ENCODE measurements around the gene CTRB1.

The CTRB1 gene

GRCh38 chr16:75251280-75252048 is 32.7 kb downstream of the CTRB1 start, which contains the start of gene BCAR1:
TSS of gene BCAR1 (minus strand) at chr16:75251624. CDS start at chr16:75251482, 142 bp downstream.
- CTCF ChIA-PET, result interaction anchor here (1.4 kb wide), 1 partner anchor 52 kb away, joined by 3 read pairs; no protein-coding TSS in a partner anchor
- POLR2A ChIA-PET, result interaction anchor here (1.1 kb wide), 1 partner anchor 396 kb away, joined by 3 read pairs; the partner anchor contains the start of genes KARS1 and TERF2IP
- TF ChIP-seq HDGF (IDR thresholded peaks at IDR 0.05; ENCODE audit: borderline replicate concordance) (no peak), SUZ12 (IDR thresholded peaks at IDR 0.05) (no peak), ELF4 (IDR thresholded peaks at IDR 0.05) (no peak), ARNT (IDR thresholded peaks at IDR 0.05) (0 out of 2 replicates have a peak, but pooled peaks have one; percentile 22), FOXM1 (IDR thresholded peaks at IDR 0.05; ENCODE audit: borderline replicate concordance) (peak; percentile 42; the same call in 1 of the 2 replicates), NFRKB (IDR thresholded peaks at IDR 0.05) (no peak)
- DNase-seq (ENCODE audit: extremely low spot score), result peak; percentile 86

- CTCF ChIA-PET, result interaction anchor here (0.6 kb wide), 1 partner anchor 76 kb away, joined by 6 read pairs; no protein-coding TSS in a partner anchor
- POLR2A ChIA-PET, result no interaction called here
These were observed 33.5 kb downstream of the CTRB1 start for GRCh38 chr16:75252049-75252864.

DNA sequence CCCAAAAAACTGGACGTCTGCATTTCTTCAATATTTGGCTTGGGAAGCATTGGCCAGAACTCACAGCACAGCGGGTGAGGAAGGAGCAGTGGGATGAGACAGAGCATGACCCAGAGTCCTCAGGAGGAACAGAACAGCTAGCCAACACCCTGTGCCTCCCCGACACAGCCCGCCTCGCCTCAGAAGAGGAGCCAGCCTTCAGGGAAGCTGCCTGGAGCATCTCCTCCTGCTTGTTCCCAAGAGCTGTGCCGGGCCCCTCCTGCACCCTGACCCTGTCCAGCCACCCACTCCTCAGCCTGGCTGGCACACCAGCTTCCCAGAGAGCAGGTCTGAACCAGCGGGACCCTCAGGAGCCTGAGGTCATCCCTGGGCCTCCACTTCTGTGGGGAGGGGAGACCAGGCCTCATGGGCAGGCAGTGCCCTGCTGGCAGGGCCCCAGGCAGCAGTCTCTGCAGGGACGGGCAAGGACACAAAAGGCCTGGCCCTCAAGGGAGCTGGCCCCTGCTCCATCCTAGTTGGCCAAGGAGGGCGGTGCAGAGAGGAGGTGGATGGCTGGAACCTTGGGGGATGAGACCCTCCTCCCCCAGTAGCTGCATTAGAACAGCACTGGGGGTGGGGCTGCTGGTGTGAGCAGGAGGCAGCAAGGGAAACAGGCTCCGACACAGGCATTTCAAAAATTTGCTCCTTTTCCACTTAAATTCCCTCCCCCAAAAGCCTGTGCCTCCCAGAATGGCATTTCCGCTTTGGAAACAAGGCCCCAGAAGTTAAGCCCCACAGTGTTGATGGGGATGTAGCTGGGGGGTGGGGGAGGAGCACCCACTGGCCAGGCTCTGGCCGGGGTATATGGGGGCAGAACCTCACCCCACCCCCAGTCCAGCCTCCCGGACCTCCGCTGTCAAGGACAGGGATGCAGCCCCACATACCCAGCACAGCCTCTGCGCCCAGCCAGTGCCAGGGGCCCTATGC is 34.4 kb downstream of the CTRB1 start:
- ChIA-PET POLR2A (no interaction called here), CTCF (interaction anchor here (0.6 kb wide), 1 partner anchor 75 kb away, joined by 6 read pairs; no protein-coding TSS in a partner anchor)
- DNase-seq (ENCODE audit: extremely low spot score), result no peak
- TF ChIP-seq ARNT (IDR thresholded peaks at IDR 0.05) (no peak), BHLHE40 (IDR thresholded peaks at IDR 0.05; ENCODE audit: borderline replicate concordance) (no peak), SUZ12 (IDR thresholded peaks at IDR 0.05) (no peak), SP1 (IDR thresholded peaks at IDR 0.05) (no peak), TARDBP (IDR thresholded peaks at IDR 0.05) (no peak), LEF1 (IDR thresholded peaks at IDR 0.05; ENCODE audit: borderline replicate concordance) (no peak), FOXA1 (IDR thresholded peaks at IDR 0.05) (no peak), ELF4 (IDR thresholded peaks at IDR 0.05) (no peak), FOXM1 (IDR thresholded peaks at IDR 0.05; ENCODE audit: borderline replicate concordance) (no peak), L3MBTL2 (conservative IDR thresholded peaks at IDR 0.05) (no peak), HDGF (IDR thresholded peaks at IDR 0.05; ENCODE audit: borderline replicate concordance) (no peak), FOXK2 (IDR thresholded peaks at IDR 0.05) (no peak), CTBP1 (IDR thresholded peaks at IDR 0.05; ENCODE audit: borderline replicate concordance) (no peak), ZNF384 (IDR thresholded peaks at IDR 0.05) (no peak), NFRKB (IDR thresholded peaks at IDR 0.05) (no peak)
- TF ChIP-seq, protein P1, sequence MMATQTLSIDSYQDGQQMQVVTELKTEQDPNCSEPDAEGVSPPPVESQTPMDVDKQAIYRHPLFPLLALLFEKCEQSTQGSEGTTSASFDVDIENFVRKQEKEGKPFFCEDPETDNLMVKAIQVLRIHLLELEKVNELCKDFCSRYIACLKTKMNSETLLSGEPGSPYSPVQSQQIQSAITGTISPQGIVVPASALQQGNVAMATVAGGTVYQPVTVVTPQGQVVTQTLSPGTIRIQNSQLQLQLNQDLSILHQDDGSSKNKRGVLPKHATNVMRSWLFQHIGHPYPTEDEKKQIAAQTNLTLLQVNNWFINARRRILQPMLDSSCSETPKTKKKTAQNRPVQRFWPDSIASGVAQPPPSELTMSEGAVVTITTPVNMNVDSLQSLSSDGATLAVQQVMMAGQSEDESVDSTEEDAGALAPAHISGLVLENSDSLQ (IDR thresholded peaks at IDR 0.05), result no peak

More at GRCh38 chr16:75252049-75252864, 33.5 kb downstream of the CTRB1 start:
- no peak for DNase-seq (ENCODE audit: extremely low spot score)
- TF ChIP-seq HDGF (IDR thresholded peaks at IDR 0.05; ENCODE audit: borderline replicate concordance) (0 out of 2 replicates have a peak, but pooled peaks have one; percentile 12), BHLHE40 (IDR thresholded peaks at IDR 0.05; ENCODE audit: borderline replicate concordance) (no peak)

DNA sequence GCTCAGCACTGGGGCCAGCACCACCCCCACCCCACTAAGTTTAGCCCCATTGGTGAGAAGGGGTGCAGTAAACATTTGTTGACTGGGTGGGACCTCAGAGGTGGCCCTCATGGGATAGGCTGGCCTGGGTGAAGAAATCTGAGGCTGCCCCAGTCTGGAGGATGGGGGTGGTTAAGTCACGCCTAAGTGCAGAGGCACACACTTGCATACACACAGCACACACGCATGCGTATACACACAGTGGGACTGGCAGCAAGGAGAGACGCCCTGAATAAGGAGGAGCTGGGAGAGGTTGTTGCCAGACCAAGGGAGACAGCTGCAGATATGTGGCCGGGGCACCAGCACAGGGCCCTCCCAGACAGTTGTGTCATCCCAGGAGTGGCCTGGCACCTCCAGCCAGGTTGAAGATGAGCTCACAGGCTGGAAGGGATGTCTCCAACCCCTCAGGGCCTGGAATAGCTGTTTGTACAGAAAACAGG is 35.6 kb downstream of the CTRB1 start:
- ChIA-PET POLR2A (interaction anchor here (0.7 kb wide), 1 partner anchor 8 kb away, joined by 3 read pairs; no protein-coding TSS in a partner anchor), CTCF (interaction anchor here (0.6 to 0.9 kb wide), 2 partner anchors 21 to 183 kb away, joined by 3 to 4 read pairs; no protein-coding TSS in a partner anchor)
- DNase-seq (ENCODE audit: extremely low spot score), result no peak
- TF ChIP-seq ARNT (IDR thresholded peaks at IDR 0.05) (no peak), BHLHE40 (IDR thresholded peaks at IDR 0.05; ENCODE audit: borderline replicate concordance) (no peak), SP1 (IDR thresholded peaks at IDR 0.05) (no peak), TARDBP (IDR thresholded peaks at IDR 0.05) (no peak), L3MBTL2 (conservative IDR thresholded peaks at IDR 0.05) (no peak), SUZ12 (IDR thresholded peaks at IDR 0.05) (no peak), LEF1 (IDR thresholded peaks at IDR 0.05; ENCODE audit: borderline replicate concordance) (no peak), FOXK2 (IDR thresholded peaks at IDR 0.05) (no peak), NFRKB (IDR thresholded peaks at IDR 0.05) (no peak), FOXM1 (IDR thresholded peaks at IDR 0.05; ENCODE audit: borderline replicate concordance) (no peak), FOXA1 (IDR thresholded peaks at IDR 0.05) (no peak), ZNF384 (IDR thresholded peaks at IDR 0.05) (no peak), ELF4 (IDR thresholded peaks at IDR 0.05) (no peak), HDGF (IDR thresholded peaks at IDR 0.05; ENCODE audit: borderline replicate concordance) (no peak), CTBP1 (IDR thresholded peaks at IDR 0.05; ENCODE audit: borderline replicate concordance) (no peak)
- TF ChIP-seq, protein P1 (IDR thresholded peaks at IDR 0.05), result no peak

DNA sequence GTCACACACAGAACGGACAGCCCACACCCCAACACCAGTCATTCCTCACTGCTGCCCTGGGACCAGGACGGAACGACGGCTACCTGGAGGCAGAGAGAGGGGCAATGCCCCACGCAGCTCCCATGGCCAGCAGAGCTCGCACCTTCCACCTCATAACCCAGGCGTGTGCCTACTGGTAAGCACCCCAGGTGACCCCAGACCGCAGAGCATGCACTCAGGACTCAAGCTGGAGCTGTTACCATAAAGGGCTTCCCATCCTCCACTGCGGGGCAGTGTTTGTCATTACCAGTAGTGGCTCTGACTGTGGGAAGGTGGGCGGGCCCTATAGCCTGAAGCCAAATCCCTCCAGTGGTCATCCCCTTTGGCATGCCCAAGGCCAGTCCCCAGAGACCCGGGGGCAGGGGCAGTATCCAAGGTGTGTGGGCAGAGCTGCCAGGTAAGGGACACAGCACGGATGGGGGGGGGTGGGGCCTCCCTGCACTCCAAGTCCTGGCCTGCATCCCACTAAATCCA is 37.3 kb downstream of the CTRB1 start:
- no peak for DNase-seq (ENCODE audit: extremely low spot score)
- POLR2A ChIA-PET, result interaction anchor here (1.0 to 1.8 kb wide), 2 partner anchors 10 to 11 kb away, joined by 3 to 4 read pairs; no protein-coding TSS in a partner anchor
- CTCF ChIA-PET, result interaction anchor here (0.6 kb wide), 1 partner anchor 15 kb away, joined by 5 read pairs; no protein-coding TSS in a partner anchor
- TF ChIP-seq NFRKB (IDR thresholded peaks at IDR 0.05), result no peak

Measured in HEK293T (cell line).